Activated CD8-positive, alpha-beta memory T cell treated with anti-CD3 and anti-CD28 coated beads, Interleukin-2, amount 50 U/mL, for 4 hours (primary cell): ENCODE results near the gene PAWR.
"Not testable (repeated sequence)": the region's sequence is repeated elsewhere in the genome, so short reads cannot be mapped to it uniquely, and the experiment has no call there.

Experiments
- DNase-seq: peaks from one replicate; pipeline ENCODE4 v3.0.0-alpha.2; 2020

The PAWR gene

DNA sequence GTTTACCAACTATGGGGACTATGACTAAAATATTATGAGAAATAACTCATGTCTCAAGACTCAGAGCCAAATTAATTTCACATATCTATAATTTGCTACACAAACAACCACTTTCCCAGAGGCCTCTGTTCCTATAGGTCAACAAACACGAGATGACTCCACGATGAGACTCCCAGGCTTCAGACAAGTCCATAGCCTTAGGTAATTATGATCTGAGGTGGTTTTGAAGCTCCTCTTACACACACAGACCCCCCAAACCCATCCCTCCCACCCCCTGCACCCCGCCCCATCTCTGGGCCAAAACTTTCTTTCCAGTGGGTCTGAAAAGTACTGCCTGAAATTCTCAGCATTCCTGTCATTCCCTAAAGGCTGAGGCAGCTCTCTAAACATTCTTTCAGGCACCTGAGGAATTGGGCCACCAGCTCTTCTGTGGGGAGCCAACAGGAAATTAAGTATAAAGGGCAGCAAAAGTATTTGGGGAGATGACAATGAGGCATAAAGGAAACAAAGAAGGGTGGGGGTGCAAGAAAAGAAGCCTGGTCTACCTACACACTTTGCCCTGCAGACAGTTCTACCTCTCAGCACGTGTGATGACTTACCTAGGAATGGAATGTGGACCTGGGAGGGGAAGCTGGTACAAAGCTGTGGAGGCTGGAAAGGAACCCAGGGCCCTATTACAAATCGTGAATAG lies 143.6 kb downstream of the PAWR start:
- DNase-seq: no peak

DNA sequence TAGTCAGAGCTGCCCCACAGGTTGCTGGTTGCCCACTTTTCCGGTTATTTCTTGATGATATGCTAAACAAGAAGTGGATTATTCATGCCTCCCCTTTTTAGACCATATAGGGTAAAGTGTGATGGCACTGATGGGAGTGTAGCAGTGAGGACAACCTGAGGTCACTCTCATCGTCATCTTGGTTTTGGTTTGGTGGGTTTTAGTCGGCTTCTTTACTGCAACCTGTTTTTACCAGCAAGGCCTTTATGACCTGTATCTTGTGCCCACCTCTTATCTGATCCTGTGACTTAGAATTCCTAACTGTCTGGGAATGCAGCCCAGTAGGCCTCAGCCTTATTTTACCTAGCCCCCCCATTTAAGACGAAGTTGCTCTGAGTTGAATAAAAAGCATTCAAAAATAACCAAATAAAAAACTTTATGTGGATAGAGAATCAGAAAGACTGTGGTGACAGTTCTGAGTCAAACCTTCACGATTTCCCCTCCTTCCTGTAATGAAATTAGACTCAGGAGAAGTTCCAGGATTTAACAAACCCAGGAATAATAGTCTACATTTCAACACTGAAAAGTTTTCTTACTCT lies 144.2 kb downstream of the PAWR start:
- no peak for DNase-seq

DNA sequence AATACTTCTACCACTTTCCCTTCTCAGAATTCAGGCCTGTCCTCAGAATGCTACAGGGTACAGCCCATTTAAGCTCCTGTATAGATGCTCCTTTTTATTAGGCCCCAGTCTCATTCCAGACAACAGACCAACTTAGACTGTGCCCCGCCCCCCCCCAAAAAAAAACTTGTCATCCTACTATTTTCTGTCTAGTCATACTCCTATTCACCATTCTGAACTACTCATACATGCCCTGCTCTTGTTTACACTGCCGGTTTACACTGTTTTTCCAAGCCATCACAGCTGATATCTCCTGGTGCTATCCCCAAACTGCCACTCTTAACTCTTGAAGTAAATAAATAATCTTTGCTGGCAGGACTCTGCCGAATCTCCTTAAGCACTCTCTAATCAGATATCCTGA lies 146.3 kb downstream of the PAWR start:
- not testable (repeated sequence) for DNase-seq

DNA sequence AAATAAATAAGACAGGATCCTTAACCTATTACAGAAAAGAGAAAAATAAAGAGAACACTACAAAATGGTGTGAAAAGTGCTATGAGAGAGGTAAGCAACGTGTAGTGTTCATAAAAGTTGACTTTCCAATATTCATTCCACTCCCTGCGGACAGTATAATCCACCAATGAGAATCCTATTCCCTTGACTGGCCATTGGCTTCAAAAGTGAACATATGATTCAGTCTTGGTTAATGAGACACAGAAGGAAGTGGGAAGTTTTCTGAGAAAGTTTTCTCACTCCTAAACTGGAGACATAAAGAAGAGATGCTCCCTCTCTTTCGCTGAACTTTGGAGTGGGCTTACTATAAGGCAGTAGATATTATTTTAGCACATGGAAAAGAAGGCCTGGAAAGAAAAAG lies 153.1 kb downstream of the PAWR start:
- DNase-seq: no peak

DNA sequence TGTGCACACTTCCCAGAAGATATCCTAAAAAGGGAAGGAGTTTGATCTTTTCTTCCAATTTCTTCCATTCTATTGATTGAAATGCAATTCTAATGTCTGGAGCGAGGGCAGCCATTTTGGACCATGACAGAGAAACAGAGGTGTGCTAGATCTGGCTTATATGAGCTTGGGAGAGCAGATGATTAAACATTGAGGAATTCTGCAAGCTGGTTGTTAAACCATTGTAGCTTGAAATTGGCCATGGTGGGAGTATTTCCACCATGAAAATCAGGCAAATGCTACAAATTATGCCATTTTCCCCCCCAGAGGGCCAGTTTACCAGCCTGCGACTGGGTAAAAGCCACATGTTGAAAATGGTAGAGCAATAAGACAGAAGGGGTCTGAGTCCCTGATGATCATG lies 155.0 kb downstream of the PAWR start:
- no peak for DNase-seq
